HFF-Myc (cell line): Measurements from ENCODE around the gene LTBP1.

Experiments used
- DNase-seq: peaks from one replicate; pipeline ENCODE4 v3.0.0-alpha.2; 2011; ENCODE audit warnings: low read depth; ENCODE audit errors: extremely low read depth
- H3K4me3 ChIP-seq: replicated peaks from 2 replicates; pipeline ENCODE4 v1.5.1; 2011; ENCODE audit warnings: low read depth, mild to moderate bottlenecking, control low read depth, low read length
- CTCF ChIP-seq: IDR thresholded peaks from 2 replicates; pipeline ENCODE4 v1.5.1; 2012; ENCODE audit warnings: mild to moderate bottlenecking, low read depth, low read length, control low read depth; ENCODE audit errors: missing control alignments

Gene LTBP1

GRCh38 chr2:33135645-33136044 is 188.9 kb downstream of the LTBP1 start:
- no peak for TF ChIP-seq CTCF
- H3K4me3 ChIP-seq = peak overlapping the region; percentile 57
- DNase-seq = no peak

- DNase-seq = no peak
- no peak for TF ChIP-seq CTCF
- H3K4me3 ChIP-seq = peak overlapping the region; percentile 57
These were observed 189.3 kb downstream of the LTBP1 start for GRCh38 chr2:33136056-33136455.

GRCh38 chr2:33136566-33136965 is 189.8 kb downstream of the LTBP1 start:
- no peak for TF ChIP-seq CTCF
- peak overlapping the region; percentile 57 for H3K4me3 ChIP-seq
- no peak for DNase-seq

- no peak for DNase-seq
- H3K4me3 ChIP-seq = no peak overlapping the region
- TF ChIP-seq CTCF = no peak
These were observed 190.6 kb downstream of the LTBP1 start for GRCh38 chr2:33137331-33137730.

- TF ChIP-seq CTCF = no peak
- DNase-seq = no peak
- H3K4me3 ChIP-seq = no peak overlapping the region
These were observed 193.2 kb downstream of the LTBP1 start for GRCh38 chr2:33139949-33140348.

- no peak for TF ChIP-seq CTCF
- no peak overlapping the region for H3K4me3 ChIP-seq
- no peak for DNase-seq
These were observed 194.7 kb downstream of the LTBP1 start for GRCh38 chr2:33141476-33141875.

GRCh38 chr2:33142810-33143209 is 196.1 kb downstream of the LTBP1 start:
- DNase-seq = no peak
- no peak overlapping the region for H3K4me3 ChIP-seq
- TF ChIP-seq CTCF = no peak
